B cell (primary cell): ENCODE data around the gene GPX2. TPM values are rescaled to one million over a fixed set of nuclear protein-coding genes. Genes with fewer than 3 reads are reported as not detected.

ENCODE experiments used
- ATAC-seq: fragments of 200-7000 bp; cut with Tn5 transposase; one replicate; pipeline ENCODE4 v1.10.0; 2021; ENCODE audit warnings: low read depth, mild to moderate bottlenecking, moderate number of reproducible peaks, moderate library complexity
- CTCF ChIA-PET: fragments of 350-600 bp; sonication (Branson Sonifier 250); formaldehyde crosslinking; loops from one replicate; lab custom pipeline; 2021; ENCODE audit warnings: antibody characterized with exemption, inconsistent platforms; lab: Charles Lee
- POLR2A ChIA-PET: fragments of 350-600 bp; sonication (Branson Sonifier 250); formaldehyde crosslinking; loops from one replicate; lab custom pipeline; 2021; ENCODE audit warnings: antibody characterized with exemption; lab: Charles Lee
- DNase-seq: peaks from one replicate; pipeline ENCODE4 v3.0.0; 2013
- H2AFZ ChIP-seq: 2 replicates; pipeline ENCODE4 v1.6.1; 2012; ENCODE audit warnings: mild to moderate bottlenecking, low read depth, low read length; ENCODE audit not compliant: insufficient read depth, poor library complexity, severe bottlenecking
- H3K27ac ChIP-seq, 2 donors: 1 replicate in 1 of 2; 2 replicates in 1 of 2; pipeline ENCODE4 v1.5.1; 2012 to 2013; ENCODE audit warnings: low read length in 2 of 2, mild to moderate bottlenecking in 2 of 2, moderate library complexity in 1 of 2
- H3K27me3 ChIP-seq, 4 experiments: fragments of 200-600 bp in 1 of 4; sonication (generic) in 1 of 4; replicated peaks in 1 of 4; 1 replicate in 2 of 4; 2 replicates in 2 of 4; pipeline versions ENCODE4 v1.6.1 to v1.7.0; 2013 to 2016; ENCODE audit warnings: low read length in 3 of 4, mild to moderate bottlenecking in 2 of 4, mixed read lengths in 1 of 4, moderate library complexity in 1 of 4; ENCODE audit not compliant: insufficient read depth in 4 of 4, control insufficient read depth in 3 of 4; ENCODE audit errors: control extremely low read depth in 1 of 4
- H3K36me3 ChIP-seq, 2 experiments: replicated peaks in 1 of 2; 1 replicate in 1 of 2; 2 replicates in 1 of 2; pipeline versions ENCODE4 v1.6.1 to v1.7.1; 2013; ENCODE audit warnings: low read length in 1 of 2; ENCODE audit not compliant: insufficient read depth in 2 of 2, control insufficient read depth in 1 of 2; ENCODE audit errors: control extremely low read depth in 1 of 2, extremely low read depth in 1 of 2
- H3K4me1 ChIP-seq, 2 donors: fragments of 200-600 bp in 1 of 2; sonication (generic) in 1 of 2; 1 replicate in 1 of 2; 2 replicates in 1 of 2; pipeline versions ENCODE4 v1.5.1 to v1.6.1; 2013 to 2017; ENCODE audit warnings: low read length in 2 of 2; ENCODE audit not compliant: control insufficient read depth in 2 of 2, insufficient read depth in 2 of 2
- H3K4me2 ChIP-seq: replicated peaks from 2 replicates; pipeline ENCODE3; 2012; ENCODE audit warnings: mild to moderate bottlenecking, low read depth, low read length; ENCODE audit not compliant: poor library complexity, severe bottlenecking
- H3K4me3 ChIP-seq, 5 experiments: fragments of 200-600 bp in 1 of 5; sonication (generic) in 1 of 5; 1 replicate in 3 of 5; 2 replicates in 2 of 5; pipeline versions ENCODE4 v1.5.1 to v1.7.0; 2011 to 2016; ENCODE audit warnings: low read length in 4 of 5, mild to moderate bottlenecking in 4 of 5, low read depth in 2 of 5, control low read depth in 1 of 5, moderate library complexity in 1 of 5; ENCODE audit not compliant: insufficient read depth in 1 of 5; ENCODE audit errors: control extremely low read depth in 1 of 5, extremely low read depth in 1 of 5
- H3K79me2 ChIP-seq: fragments of 200-600 bp; sonication (generic); one replicate; pipeline ENCODE4 v1.6.0; 2016; ENCODE audit warnings: low read length; ENCODE audit not compliant: control insufficient read depth, insufficient read depth
- H3K9ac ChIP-seq: fragments of 200-600 bp; sonication (generic); 2 replicates; pipeline ENCODE4 v1.6.1; 2017; ENCODE audit warnings: mild to moderate bottlenecking, low read length, moderate library complexity
- H3K9me3 ChIP-seq, 3 donors: one replicate each; pipeline versions ENCODE4 v1.6.1 to v1.7.1; 2013; ENCODE audit warnings: low read length in 2 of 3; ENCODE audit not compliant: control insufficient read depth in 2 of 3, insufficient read depth in 1 of 3; ENCODE audit errors: control extremely low read depth in 1 of 3
- H4K20me1 ChIP-seq: 2 replicates; pipeline ENCODE4 v1.6.0; 2012; ENCODE audit warnings: mild to moderate bottlenecking, low read length; ENCODE audit not compliant: insufficient read depth, control insufficient read depth, poor library complexity, severe bottlenecking
- H3K27ac Mint-ChIP-seq: one replicate; pipeline ENCODE4 v1.8.0; 2021; ENCODE audit warnings: mixed read lengths
- H3K27me3 Mint-ChIP-seq: one replicate; pipeline ENCODE4 v1.8.0; 2021; ENCODE audit warnings: mixed read lengths
- H3K4me1 Mint-ChIP-seq: one replicate; pipeline ENCODE4 v1.8.0; 2021; ENCODE audit warnings: mixed read lengths
- H3K4me3 Mint-ChIP-seq: one replicate; pipeline ENCODE4 v1.8.0; 2021; ENCODE audit warnings: mixed read lengths
- H3K9me3 Mint-ChIP-seq: one replicate; pipeline ENCODE4 v1.8.0; 2022; ENCODE audit warnings: mixed read lengths; ENCODE audit not compliant: insufficient read depth
- EZH2 ChIP-seq: IDR thresholded peaks from 2 replicates; pipeline ENCODE4 v1.6.1; 2012; ENCODE audit warnings: borderline replicate concordance, low read depth, mild to moderate bottlenecking, moderate library complexity, low read length; ENCODE audit not compliant: insufficient read depth, poor library complexity, severe bottlenecking
- WGBS: methylation state at CpG from one replicate; pipeline ENCODE4 v1.1.5; 2013; ENCODE audit warnings: missing lambda C conversion rate; ENCODE audit not compliant: insufficient coverage; 5-methylcytosine and 5-hydroxymethylcytosine counted together
- intact Hi-C: fragments of 100-400 bp; cut with micrococcal nuclease; formaldehyde crosslinking; loops from one replicate; pipeline ENCODE4 v1.10.0; 2022
- polyA plus RNA-seq: library from polyadenylated mRNA; depleted of rRNA; stranded (reverse); fragments of >200 nt; gene quantifications from 2 replicates; pipeline ENCODE4 v1.2.3, GENCODE V29; 2012
- total RNA-seq, 2 donors: library from RNA; stranded (reverse); fragments of 120-200 nt in 1 of 2; gene quantifications; 1 replicate in 1 of 2; 2 replicates in 1 of 2; pipeline versions ENCODE4 v1.2.3 to v1.2.4, GENCODE V29; 2013 to 2022
- TF ChIP-seq, protein P1 (sequence below): fragments of 200-600 bp; IDR thresholded peaks from one replicate; pipeline ENCODE4 v1.8.0; 2022; ENCODE audit warnings: antibody characterized with exemption, mild to moderate bottlenecking

GPX2 gene
- total and polyA plus RNA-seq, 2 donors (not counting 1 experiment from before 2014, with no cell fraction given) = not detected

GRCh38 chr14:64955297-64955696, 12.8 kb upstream of the GPX2 start:
- Histone ChIP-seq H3K4me1 (peaks cover 0 to 9% of the 10 kb centered on the region in 2 donors), H3K79me2 (no peaks in the 10 kb centered on the region), H3K4me2 (no peak overlapping the region), H3K27me3 (no peaks in the 10 kb centered on the region), H3K27ac (no peak overlapping the region), H3K9ac (no peak overlapping the region), H3K4me3 (no peak overlapping the region), H3K9me3 (no peaks in the 10 kb centered on the region), H3K36me3 (no peaks in the 10 kb centered on the region), H4K20me1 (no peaks in the 10 kb centered on the region), H2AFZ (no peak overlapping the region)
- no peak for DNase-seq
- no peaks in the 10 kb centered on the region for H3K27me3 Mint-ChIP-seq
- H3K27ac Mint-ChIP-seq = no peak overlapping the region
- H3K4me3 Mint-ChIP-seq = no peak overlapping the region
- ATAC-seq = no peak
- intact Hi-C loops = no loop called here
- CTCF ChIA-PET = interaction anchor here (0.6 to 0.9 kb wide), 2 partner anchors 29 to 32 kb away, joined by 3 read pairs; no protein-coding TSS in a partner anchor
- POLR2A ChIA-PET = no interaction called here
- H3K4me1 Mint-ChIP-seq = peaks cover 7% of the 10 kb centered on the region
- 96% methylated on average over 6 of the region's 6 CpGs for WGBS
- no peak for TF ChIP-seq EZH2
- TF ChIP-seq, protein P1, sequence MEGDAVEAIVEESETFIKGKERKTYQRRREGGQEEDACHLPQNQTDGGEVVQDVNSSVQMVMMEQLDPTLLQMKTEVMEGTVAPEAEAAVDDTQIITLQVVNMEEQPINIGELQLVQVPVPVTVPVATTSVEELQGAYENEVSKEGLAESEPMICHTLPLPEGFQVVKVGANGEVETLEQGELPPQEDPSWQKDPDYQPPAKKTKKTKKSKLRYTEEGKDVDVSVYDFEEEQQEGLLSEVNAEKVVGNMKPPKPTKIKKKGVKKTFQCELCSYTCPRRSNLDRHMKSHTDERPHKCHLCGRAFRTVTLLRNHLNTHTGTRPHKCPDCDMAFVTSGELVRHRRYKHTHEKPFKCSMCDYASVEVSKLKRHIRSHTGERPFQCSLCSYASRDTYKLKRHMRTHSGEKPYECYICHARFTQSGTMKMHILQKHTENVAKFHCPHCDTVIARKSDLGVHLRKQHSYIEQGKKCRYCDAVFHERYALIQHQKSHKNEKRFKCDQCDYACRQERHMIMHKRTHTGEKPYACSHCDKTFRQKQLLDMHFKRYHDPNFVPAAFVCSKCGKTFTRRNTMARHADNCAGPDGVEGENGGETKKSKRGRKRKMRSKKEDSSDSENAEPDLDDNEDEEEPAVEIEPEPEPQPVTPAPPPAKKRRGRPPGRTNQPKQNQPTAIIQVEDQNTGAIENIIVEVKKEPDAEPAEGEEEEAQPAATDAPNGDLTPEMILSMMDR = no peak
- H3K9me3 Mint-ChIP-seq = no peaks in the 10 kb centered on the region

DNA sequence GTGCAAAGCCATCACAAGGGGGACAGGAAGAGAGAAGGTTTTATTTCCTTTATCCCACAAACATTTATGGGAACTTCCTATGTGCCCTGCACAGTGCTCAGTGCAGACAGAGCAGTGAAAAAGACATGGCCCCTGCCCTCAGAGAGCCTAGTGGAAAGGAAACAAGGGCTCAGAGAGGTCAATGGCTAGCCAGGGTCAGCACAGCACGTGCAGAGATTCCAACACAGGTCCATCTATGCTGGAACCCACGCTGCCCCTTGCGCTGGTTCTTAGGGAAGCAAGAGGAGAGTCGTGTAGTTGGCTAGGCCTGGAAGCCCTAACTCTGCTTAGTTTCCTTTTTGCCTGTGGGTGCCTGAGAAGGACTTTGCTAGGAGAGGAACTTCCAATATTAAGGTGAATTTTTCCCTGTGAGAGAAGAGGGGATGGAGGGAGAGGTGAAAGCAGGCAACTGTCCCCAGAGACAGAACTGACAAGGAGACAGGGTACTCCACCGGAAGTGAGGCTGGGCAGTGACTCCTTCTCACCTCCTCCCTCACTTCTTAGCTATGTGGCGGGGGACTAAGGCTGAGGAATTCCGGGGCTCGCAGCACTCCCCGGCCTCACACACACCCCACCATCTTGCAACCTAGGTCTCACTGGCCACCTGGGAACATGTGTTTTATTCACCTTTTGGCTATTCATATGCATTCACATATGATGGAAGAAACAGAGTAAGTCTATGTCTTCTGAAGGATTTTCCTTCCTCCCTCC, 12.1 kb upstream of the GPX2 start:
- H3K27ac Mint-ChIP-seq = no peak overlapping the region
- no peak overlapping the region for H3K4me3 Mint-ChIP-seq

More for the DNA sequence above, 12.1 kb upstream of the GPX2 start:
- no peak overlapping the region for H3K4me2 ChIP-seq
- peaks cover 7% of the 10 kb centered on the region for H3K4me1 Mint-ChIP-seq
- 96% methylated on average over 5 of the region's 9 CpGs for WGBS
- no peak overlapping the region for H2AFZ ChIP-seq
- H3K9ac ChIP-seq = no peak overlapping the region
- no peaks in the 10 kb centered on the region for H3K9me3 ChIP-seq
- no peak overlapping the region for H3K27ac ChIP-seq
- peaks cover 0 to 9% of the 10 kb centered on the region in 2 donors for H3K4me1 ChIP-seq
- no peak overlapping the region for H3K4me3 ChIP-seq
- DNase-seq (no peak), ATAC-seq (no peak)
- no peaks in the 10 kb centered on the region for H3K79me2 ChIP-seq
- no peak for TF ChIP-seq EZH2
- TF ChIP-seq, protein P1 = no peak
- H3K27me3 ChIP-seq = no peaks in the 10 kb centered on the region
- no peaks in the 10 kb centered on the region for H3K9me3 Mint-ChIP-seq
- no peaks in the 10 kb centered on the region for H3K36me3 ChIP-seq
- intact Hi-C loops = no loop called here
- CTCF ChIA-PET = interaction anchor here (0.9 kb wide), 1 partner anchor 33 kb away, joined by 3 read pairs; no protein-coding TSS in a partner anchor
- no peaks in the 10 kb centered on the region for H4K20me1 ChIP-seq
- no peaks in the 10 kb centered on the region for H3K27me3 Mint-ChIP-seq
- POLR2A ChIA-PET = no interaction called here
